GM18511 (cell line): ENCODE data around the gene APOL2.
"Not testable (repeated sequence)": the region's sequence is repeated elsewhere in the genome, so short reads cannot be mapped to it uniquely, and the experiment has no call there.

Experiments used
- ATAC-seq: cut with Tn5 transposase; IDR thresholded peaks from one replicate; pipeline ENCODE4 v1.9.1; 2021; ENCODE audit warnings: mild to moderate bottlenecking, moderate library complexity; ENCODE audit not compliant: unreplicated experiment

APOL2 gene

DNA sequence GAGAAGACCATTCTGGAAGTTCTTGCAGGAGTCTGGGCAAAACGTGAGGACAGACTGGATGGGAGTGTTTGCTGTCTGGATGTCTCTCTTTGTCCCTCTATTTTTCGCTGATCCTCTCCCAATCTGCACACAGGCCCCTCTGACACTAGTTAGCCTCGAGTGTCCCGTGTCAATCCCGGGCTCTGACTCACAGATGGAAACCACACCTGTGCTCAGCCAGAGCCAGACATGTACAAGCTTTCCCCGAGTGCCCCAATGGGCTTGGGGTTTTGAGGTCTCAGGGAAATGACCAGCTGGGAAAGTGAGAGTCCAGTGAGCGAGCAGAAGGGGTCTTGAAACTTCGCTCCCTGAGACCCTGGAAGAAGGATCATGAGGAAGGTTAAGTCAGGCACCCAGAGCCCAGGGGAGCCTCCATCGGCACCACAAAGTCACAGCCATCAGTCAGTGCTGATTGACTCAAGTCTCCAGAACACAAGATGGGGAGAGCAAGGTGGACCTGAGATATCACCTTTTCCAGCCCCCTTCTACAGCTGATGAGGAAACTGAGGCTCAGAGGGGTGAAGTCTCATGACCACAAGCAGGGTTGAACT, 13.9 kb downstream of the APOL2 start:
- no peak for ATAC-seq

DNA sequence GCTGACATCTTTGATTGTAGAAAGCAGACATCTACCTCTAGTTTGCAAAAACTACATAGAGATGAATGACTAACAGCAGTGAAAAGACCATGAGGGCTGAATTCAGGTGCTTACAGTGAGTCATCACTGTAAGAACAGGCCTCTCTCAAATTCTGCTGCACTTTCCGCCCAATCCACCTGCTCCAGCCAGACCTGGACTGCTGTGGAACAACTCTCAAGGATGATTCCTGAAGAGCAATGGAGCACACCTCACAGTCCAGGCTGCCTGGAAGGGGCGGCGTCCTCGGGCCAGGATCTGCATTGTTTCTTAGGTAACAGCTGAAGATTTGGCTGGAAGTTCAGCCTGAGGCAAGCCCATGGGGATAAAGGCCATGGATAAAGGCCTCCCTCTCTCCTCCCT, 15.1 kb downstream of the APOL2 start:
- ATAC-seq = no peak

DNA sequence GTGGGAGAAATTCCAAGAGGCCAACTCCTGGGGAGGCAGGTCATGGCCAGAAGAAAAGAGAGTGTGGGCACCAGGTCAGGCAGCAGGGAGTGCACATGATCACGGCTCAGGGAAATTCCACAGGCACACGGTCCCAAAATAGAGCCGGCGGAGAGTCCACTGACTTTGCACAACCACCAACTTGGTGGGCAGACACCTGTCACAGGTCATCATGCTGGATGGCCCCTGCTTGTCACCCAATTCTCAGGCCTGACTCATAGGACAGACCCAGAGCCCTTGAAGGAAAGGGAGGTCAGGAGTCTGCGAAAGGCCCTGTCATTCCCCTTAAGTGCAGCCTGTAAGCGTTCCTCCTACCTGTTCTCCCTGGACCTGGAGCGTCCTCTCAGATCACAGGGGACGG, 15.8 kb downstream of the APOL2 start:
- ATAC-seq = no peak

DNA sequence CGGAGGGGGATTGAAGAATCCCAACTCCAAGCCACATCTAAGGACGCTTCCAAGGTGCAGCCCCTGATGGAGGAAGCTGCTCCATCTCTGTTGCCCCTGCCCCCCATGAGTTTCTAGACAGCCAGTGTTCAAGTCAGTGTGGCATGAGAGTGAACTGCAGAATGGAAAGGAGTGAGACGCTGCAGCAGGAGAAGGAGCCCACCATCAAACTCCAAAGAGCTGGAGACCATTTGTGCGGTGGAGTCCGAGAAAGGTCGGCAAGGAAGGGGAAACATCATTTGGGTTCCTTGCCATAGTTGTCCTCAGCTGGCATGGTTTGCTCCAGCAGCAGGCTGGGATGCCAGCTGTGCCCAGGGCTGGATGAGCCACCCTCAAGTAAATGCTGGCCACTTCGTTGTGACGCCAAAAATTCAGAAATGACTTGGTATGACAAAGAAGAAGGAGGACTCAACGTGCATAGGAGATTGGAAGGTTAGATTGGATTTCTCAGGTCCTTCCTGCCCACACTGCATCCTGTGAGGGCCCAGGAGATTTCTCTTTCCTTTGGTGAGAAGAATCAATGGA, 16.4 kb downstream of the APOL2 start:
- no peak for ATAC-seq

DNA sequence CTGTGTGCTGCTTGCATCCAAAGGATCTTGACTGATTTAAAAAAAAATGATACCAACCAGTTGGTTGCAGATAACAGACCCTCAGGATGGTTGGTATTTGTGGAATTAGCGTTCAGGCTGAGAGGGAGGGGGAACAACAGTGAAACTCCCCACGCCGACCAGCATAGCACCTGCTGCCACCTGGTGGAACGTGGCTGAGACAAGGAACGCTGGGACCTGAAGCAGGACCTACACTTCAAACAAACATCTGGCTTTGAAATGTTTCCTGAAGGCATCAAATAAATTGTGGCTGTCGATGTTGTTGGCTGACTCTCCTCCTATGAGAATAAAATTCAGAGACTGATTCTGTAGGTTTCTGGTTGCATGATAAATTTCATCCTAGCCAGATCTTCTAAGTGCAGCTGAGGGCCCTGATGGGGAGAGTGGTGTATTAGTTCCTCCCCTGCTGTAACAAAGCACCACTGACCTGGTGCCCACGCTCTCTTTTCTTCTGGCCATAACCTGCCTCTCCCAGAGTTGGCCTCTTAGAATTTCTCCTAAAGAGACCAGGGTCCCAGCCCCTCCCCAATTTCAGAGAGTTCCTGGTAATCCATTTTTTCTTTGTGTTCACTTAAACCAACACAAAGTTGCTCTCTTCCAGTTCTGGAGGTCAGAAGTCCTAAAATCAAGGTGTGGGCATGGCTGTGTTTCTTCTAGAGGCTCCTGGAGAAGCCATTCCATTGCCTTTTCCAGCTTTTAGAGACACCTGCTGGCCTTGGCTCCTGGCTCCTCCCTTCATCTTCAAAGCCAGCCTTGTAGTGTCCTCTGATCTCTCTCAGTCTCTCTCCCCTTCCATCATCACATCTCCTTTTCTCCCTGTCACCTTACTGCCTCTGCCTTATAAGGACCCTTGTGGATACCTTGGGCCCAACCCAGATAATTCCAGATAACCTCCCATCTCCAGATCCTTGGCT, 17.3 kb downstream of the APOL2 start:
- ATAC-seq = no peak

DNA sequence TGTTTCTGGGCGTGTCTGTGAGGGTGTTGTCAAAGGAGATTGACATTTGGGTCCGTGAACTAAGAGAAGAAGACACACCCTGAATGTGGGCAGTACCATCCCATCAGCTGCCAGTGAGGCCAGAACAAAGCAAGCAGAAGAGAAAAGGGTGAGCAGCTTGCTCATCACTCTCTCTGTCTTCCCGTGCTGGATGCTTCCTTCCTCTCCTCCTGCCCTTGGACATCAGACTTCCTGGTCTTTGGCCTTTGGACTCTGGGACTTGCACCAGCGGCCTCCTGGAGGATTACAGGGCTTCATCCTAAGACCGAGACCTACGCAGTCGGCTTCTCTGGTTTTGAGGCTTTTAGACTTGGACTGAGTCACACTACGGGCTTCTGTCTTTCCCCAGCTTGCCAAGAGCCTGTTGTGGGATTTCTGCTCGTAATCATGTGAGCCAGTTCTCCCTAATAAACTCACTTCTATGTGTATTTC, 18.8 kb downstream of the APOL2 start:
- ATAC-seq = no peak

DNA sequence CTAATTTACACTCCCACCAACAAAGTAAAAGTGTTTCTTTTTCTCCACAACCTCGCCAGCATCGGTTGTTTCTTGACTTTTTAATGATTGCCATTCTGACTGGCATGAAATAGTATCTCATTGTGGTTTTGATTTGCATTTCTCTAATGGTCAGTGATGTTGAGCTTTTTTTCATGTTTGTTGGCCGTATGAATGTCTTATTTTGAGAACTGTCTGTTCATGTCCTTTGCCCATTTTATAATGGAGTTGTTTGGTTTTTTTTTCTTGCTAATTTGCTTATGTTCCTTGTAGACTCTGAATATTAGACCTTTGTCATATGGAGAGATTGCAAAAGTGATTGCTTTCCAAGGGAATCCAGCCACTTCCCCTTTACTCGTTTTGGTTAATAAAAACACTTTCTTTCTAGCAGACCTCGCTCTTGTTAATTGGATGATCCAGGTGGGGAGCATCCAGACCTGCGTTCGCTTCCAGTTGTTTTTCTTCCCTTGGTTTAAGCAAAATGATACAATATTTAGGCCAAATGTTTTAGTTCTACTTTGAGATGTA, 20.6 kb downstream of the APOL2 start:
- ATAC-seq = no peak

DNA sequence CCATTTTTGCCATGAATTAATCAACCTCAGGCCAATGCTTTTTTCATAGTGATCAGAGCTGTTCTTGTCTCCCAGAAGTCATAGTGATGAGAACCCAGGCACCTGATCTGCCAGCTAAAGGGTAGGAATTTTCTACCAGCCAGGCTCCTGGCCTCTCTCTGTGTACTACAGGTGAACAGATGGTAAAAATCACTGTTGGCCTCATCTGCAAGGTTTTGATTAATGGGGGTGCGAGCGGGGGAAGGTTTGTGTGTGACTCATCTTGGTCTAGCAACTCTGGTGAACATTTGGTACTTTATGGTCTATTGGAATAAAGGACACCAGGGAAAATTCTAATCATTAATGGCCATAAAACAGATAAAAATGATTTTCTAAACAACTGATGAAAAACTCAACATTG, 23.3 kb downstream of the APOL2 start:
- no peak for ATAC-seq

DNA sequence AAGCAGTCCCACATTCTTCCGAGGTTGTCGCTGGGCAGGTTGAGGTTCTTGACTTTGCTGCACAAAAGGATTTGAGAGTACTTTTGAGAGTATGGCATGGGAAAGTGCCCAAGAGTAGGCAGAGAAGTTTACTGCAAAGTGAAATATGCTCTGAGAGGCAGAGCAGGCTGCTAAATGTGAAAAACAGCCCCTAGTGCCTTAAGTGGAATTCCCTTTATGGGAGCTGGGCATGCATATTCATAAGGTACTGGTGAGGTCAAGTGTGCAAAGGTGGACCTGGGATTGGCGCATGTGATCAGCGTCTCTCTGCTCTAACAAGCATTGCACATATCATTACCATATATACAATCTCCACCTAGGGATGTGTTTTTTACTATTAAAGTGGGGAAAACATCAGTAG, 25.7 kb downstream of the APOL2 start:
- ATAC-seq = no peak

DNA sequence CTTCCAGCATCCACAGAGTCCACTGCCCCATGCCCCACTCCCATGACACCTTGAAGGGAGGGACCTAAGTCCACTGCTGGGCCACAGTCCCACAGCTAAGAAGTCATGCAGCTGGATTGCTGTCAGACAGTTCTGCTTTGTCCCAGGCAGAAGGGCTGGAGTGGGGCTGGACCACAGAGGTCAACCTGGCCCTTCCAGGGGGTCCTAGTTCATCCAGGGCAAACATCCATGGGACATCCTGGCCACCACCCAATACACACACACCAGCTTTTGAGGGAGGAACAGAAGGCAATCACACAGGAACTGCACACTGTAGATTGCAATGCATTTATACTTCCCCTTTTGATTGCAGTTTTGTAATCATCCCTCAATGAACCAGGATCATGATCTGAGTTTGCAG, 26.4 kb downstream of the APOL2 start:
- ATAC-seq = no peak

DNA sequence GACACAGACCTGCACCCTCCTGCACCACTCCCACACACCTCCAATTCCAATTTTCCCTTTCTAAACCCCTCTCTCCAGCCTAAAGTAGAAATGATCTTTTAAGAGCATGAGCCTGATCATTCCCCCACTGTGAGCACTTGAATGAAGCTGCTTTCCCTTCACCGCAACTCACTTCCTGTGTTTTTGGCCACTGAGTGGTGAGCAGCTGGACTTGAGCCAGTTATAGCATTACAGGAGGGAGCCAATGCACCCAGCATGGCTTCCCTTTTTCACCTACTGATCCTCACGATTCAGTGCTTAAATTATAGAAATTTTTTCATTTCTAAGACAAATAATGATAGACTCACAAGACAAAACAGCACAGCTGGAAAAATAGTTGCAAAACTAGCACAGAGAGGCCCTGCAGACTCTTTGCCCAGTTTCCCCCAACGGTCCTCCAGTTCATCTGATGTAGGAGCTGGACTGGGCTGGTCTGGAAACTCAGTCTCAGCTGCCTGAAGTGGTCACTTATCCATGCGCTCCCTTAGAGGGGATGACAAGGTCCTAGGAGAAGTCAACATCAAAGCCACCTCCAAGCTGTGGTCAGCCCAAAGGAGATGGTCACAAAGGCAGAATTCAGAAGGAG, 28.0 kb downstream of the APOL2 start:
- no peak for ATAC-seq

DNA sequence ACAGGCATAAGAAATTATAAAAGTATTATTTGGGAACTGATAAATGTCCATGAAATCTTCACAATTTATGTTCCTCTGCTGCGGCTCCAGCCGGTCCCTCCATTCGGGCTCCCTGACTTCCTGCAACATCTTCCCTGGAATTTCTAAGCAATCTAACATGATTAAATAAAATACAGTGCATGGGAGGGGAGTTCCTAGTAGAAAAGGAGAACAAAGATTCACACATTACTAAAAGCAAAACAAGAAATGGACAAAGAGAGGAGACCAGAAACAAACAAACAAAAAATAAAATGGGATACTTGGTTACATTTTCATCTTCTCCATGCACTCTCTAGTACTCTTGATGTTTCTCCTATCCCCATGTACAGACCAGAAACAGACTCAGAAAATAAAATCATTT, 29.1 kb downstream of the APOL2 start:
- no peak for ATAC-seq

DNA sequence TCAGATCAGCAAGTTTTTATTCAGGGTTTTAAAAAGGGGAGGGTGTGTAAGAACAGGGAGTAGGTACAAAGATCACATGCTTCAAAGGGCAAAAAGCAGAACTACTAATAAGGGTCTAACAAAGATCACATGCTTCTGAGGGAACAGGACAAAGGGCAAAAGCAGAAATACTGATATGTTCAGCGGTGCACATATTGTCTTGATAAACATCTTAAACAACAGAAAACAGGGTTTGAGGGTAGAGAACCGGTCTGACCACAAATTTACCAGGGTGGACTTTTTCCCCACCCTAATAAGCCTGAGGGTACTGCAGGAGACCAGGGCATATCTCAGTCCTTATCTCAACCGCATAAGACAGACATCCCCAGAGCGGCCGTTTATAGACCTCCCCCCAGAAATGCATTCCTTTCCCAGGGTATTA, 29.8 kb downstream of the APOL2 start:
- ATAC-seq = not testable (repeated sequence)

DNA sequence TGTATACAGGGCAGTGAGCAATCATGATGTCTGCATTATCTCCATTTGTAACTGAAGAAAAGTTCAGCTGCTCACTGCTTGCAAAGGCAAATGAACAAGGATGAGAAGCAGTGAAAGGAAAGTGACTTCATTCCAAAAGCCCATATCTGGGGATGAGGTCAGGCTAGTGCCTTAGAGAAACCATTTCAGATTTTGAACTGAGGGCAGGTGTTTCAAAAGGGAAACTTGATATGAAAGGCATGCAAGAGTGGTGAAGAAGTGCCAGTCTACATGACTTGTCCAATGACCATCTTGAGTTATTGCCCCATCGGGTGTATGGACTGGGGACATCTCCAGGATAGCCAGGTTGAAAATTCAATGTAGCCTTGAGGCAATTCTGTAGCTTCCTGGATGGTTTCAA, 30.4 kb downstream of the APOL2 start:
- no peak for ATAC-seq

DNA sequence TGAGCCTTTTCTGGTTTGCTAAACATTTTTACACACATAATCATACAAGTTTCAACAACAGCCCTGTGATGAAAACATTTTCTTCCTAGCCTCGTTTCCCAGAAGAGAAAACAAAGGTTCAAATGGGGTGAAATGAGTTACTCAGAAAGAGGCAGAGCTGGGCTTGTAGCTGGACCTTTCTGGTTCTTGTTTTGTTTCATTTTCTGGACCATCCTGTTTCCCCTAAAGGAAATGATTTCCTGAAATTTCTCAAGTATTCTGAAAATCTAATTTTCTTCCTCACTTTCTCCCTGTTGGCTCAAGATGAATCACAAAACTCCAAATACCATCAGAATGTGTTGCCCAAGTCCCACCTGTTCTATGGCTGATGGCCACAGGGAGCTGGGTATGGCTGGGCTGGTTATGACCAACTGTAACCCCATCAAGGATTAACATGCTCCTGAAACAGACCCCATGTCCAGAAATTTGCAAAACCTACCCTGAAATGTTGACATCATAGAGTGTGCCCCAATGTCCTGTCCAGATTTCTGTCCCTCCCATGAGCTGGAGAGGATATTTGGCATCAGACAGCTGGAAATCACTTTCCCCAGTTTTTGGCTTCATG, 31.1 kb downstream of the APOL2 start:
- ATAC-seq = no peak

DNA sequence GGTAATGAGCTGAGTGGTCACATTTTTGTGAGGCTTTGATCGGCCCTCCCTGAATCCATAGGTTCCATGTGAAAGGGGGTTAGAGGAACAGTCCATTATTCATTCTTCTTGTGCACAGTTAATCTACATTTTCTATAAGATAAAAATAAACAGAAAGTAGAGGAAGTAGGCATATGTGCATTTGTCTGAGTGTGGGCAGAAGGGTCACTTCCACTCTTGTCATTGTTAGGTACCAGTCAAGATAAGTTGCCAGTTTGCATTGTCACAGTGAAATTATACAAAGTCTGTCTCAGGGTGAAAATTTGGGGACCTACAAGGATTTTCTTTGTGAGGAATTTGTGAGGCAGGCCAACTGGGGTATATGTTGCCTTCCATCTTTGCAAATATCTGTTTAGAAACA, 33.1 kb downstream of the APOL2 start:
- no peak for ATAC-seq

DNA sequence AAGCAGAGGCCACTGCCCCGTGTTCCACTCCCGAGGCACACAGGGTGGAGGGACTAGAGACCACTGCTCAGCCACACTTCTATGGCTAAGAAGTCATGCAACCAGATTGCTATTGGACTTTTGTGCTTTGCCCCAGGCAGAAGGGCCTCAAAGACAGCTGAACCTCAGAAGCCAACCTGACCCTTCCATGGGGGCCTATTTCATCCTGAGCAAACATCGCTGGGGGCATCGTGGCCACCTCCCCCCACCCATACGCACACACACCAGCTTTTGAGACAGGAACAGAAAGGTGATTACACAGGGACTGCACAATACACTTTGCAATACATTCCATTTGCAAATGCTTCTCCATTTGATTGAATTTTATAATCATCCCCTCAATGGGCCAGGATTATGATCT, 33.8 kb downstream of the APOL2 start:
- ATAC-seq = not testable (repeated sequence)

DNA sequence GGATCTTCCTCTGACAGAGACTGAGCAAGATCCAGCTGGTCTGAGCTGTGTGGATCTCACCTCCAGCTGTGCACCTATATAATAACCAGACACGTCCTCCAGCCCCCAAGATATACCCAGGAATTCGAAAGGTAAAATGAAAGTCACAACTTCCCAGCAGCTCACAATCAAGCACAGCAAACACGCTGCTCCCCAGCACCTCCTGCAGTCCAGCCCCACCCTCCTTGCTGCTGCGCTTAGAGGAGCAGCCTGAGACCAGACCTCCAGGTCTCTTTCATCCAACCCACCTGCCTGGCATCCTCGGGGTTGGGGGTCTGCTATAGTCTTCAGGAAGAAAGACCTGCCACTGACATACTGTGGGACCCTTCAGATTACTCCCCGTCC, 34.7 kb downstream of the APOL2 start:
- no peak for ATAC-seq

DNA sequence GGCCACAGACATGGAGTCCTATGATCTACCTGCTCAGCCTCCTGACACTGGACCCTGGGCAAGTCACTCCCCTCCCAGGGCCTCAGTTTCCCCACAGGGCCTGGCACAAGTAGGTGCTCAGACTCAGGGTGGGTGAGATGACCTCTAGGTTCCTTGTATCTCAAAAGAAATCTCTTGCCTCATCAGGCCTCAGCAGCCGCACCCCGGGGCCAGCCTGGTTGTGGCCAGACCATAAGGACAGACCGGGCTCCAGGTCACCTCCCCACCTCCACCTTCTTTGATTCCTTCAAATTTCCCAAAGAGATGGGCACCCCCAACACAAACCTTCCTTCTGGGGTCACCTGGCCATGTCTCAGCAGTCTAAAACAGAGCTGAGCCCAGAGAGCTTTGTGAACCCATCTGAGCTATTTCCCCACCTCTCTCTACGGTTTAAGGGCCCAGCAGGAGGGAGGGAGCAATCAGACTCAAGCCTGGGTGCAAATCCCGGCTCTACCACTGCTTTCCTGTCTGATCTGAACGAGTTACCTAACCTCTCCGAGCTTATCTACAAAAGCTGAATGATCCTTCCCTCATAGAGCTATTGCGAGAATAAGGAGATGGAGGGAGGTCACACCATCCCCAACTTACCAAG, 35.2 kb downstream of the APOL2 start:
- no peak for ATAC-seq

DNA sequence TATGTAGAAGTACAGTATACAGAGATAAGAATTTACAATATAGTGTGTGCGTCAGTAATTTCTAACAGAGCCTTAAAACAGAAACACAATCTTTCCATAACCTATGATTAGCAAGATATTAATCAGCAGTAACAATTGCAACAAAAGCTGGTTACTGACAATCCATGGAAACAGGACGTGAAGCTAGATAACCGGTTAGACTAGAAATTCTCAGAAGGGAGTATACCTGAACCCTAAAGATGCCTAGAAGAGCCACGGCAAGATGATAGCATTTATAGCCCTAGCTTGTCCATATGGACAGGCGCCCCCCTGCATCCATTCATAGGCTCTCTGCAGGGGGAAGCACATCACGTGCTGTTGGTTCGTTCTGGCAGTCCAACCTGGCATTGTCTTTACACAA, 35.9 kb downstream of the APOL2 start:
- not testable (repeated sequence) for ATAC-seq
